Fibroblast of skin of scalp (primary cell): ENCODE results near the gene OR2B2. TPM values are rescaled to one million over a fixed set of nuclear protein-coding genes. Genes with fewer than 3 reads are reported as not detected.
"Not testable (repeated sequence)": the region's sequence is repeated elsewhere in the genome, so short reads cannot be mapped to it uniquely, and the experiment has no call there.

Source experiments
- DNase-seq: peaks from one replicate; pipeline ENCODE4 v3.0.0-alpha.2; 2013
- polyA plus RNA-seq, 2 experiments: library from polyadenylated mRNA; unstranded; fragments of 120-200 nt; gene quantifications; one replicate each; pipeline ENCODE4 v1.2.1, GENCODE V29; 2013; ENCODE audit not compliant: insufficient read length in 2 of 2

The OR2B2 gene
- polyA plus RNA-seq (2013, experiment 1 of 2; ENCODE audit: insufficient read length): not detected
- not detected for polyA plus RNA-seq (2013, experiment 2 of 2; ENCODE audit: insufficient read length)

GRCh38 chr6:27911956-27912446 is at the start of gene OR2B2:
TSS of gene OR2B2 (minus strand) at chr6:27912396. CDS start at chr6:27912319, 77 bp downstream.
- no peak for DNase-seq

GRCh38 chr6:27957516-27957915 is 45.3 kb upstream of the OR2B2 start:
- DNase-seq: no peak

- no peak for DNase-seq
Observed at GRCh38 chr6:27956941-27957340, 44.7 kb upstream of the OR2B2 start, which contains the start of gene OR2B6. TSS of gene OR2B6 (plus strand) at chr6:27957241. CDS start at chr6:27957241, 0 bp downstream.

- DNase-seq: no peak
Observed at GRCh38 chr6:27951040-27951439, 38.8 kb upstream of the OR2B2 start.

DNA sequence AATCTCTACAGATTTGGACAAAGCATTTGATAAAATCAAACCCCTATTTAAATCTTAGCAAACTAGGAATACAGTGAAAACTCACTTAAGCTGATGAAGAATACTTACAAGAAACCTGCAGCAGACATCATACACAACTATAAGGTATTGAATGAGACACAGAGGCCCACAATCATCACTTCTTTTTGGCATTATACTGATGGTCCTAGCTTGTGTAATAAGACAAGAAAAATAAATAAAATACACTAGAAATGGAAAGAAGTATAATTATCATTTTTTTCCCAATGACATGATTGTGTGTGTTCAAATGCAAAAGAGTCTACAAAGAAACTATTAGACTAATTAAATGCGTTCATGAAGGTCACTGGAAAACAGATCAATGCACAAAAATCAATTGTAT is 36.0 kb upstream of the OR2B2 start:
- no peak for DNase-seq

GRCh38 chr6:27943072-27943471 is 30.9 kb upstream of the OR2B2 start:
- not testable (repeated sequence) for DNase-seq

DNA sequence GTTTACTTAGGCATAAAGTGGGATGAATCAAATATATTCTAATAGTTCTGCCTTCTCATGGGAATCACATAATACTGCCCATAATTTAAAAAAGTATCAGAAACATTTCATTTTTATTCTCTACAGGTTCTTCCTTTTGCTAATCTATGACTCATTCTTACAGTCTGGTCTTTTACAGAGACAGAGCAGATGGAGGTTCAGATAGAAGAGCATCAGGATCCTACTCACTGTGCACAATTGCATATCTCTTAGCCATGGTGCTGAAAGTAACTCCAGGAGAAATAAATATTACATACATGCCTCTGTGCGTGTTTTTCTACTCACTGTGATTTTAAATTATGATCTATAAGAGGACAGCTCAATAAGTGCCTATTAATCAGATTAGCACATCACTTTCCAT is 28.6 kb upstream of the OR2B2 start:
- no peak for DNase-seq

DNA sequence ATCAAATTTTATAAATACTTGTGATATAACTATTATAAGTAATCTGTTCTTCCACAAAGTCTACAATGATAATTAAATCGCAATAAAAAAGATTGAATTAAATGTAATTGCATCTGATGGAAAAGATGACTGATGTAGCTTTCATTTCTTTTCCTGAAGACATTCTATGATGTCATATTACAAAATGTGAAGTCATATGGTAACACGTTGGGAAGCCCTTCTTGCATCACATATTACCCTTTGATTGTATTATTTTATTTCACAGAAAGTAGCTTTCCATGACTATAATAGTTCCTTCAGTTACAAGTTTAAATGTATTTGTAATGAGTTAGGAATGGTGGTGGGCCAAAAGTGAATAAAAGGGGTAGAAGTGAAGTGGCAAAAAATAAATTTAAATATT is 19.0 kb upstream of the OR2B2 start:
- no peak for DNase-seq

GRCh38 chr6:27929930-27930329 is 17.7 kb upstream of the OR2B2 start:
- not testable (repeated sequence) for DNase-seq

- not testable (repeated sequence) for DNase-seq
Observed at GRCh38 chr6:27928041-27928440, 15.8 kb upstream of the OR2B2 start.

GRCh38 chr6:27924179-27924578 is 12.0 kb upstream of the OR2B2 start:
- DNase-seq: no peak

DNA sequence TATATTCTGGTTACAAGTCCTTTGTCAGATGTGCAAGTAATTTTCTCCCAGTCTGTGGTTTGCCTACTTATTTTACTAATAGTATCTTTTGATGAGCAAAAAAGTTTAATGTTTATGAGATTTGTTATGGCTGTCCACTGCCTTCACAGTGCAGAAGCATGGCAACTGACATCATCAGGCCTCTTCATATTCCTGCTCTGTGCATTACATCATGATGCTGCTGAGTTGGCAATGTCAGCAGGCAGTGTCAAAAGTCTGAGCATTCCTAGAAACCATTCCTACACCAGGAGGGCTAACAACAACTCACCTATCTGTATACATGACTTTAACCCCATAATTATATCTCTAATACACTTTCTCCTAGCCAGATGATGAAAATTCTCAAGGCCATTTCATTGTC is 10.8 kb upstream of the OR2B2 start:
- DNase-seq: no peak

GRCh38 chr6:27908017-27908416 is 4.2 kb downstream of the OR2B2 start:
- no peak for DNase-seq

GRCh38 chr6:27902335-27903314 is 9.6 kb downstream of the OR2B2 start:
- peak; percentile 83 for DNase-seq

DNA sequence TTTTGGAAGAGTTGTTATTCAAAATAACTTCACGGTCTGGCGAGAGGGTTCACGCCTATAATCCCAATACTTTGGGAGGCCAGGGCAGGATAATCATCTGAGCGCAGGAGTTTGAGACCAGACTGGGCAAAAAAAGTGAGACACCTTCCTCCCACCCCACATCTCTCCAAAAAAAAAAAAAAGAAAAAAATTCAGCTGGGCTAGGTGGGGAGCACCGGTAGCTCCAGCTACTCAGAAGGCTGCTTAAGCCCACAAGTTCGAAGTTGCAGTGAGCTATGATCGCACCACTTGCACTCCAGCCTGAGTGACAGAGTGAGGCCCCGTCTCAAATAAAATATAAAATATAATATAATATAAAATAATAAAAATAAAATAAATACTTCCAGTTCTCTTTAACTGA is 10.4 kb downstream of the OR2B2 start:
- no peak for DNase-seq

- not testable (repeated sequence) for DNase-seq
Observed at GRCh38 chr6:27900197-27900596, 12.0 kb downstream of the OR2B2 start.

DNA sequence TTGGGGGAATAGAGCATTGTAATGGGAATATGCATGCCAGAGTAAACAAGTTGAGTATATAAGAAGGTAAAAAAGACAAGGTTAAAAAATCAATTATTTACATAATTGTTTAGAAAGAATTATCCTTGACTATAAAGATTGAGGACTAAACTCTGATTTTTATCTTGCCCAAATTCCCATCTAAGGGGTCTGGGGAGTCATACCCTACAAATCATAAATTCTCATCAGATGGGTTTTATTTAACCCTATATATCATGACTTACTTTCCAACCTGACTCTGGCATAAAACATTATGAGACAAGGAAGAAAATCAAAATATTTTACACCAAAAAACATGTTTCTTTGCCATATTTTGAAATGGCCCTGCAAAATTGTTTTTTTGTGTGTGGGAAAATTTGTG is 12.7 kb downstream of the OR2B2 start:
- DNase-seq: no peak

- DNase-seq: no peak
Observed at GRCh38 chr6:27897580-27898206, 14.5 kb downstream of the OR2B2 start.

- DNase-seq: no peak
Observed at GRCh38 chr6:27896398-27896796, 15.8 kb downstream of the OR2B2 start.

- peak; percentile 87 for DNase-seq
Observed at GRCh38 chr6:27894839-27895762, 17.1 kb downstream of the OR2B2 start.

- peak; percentile 97 for DNase-seq
Observed at GRCh38 chr6:27893836-27894807, 18.1 kb downstream of the OR2B2 start.
